HepG2 (cell line): ENCODE results near the gene AVPR2. TPM values are rescaled to one million over a fixed set of nuclear protein-coding genes. Genes with fewer than 3 reads are reported as not detected.

Experiments used
- ATF1 ChIP-seq: IDR thresholded peaks from 2 replicates; pipeline ENCODE4 v1.6.1; 2016; ENCODE audit warnings: mild to moderate bottlenecking, control low read depth
- BATF2 ChIP-seq: sonication (generic); formaldehyde crosslinking; IDR thresholded peaks from 2 replicates; pipeline ENCODE4 v1.8.0; 2022; ENCODE audit warnings: mild to moderate bottlenecking, missing genetic modification reagents, moderate library complexity
- CREB1 ChIP-seq, 2 experiments: fragments of 450-650 bp in 1 of 2; IDR thresholded peaks; 2 replicates each; pipeline ENCODE4 v1.6.1; 2016 to 2017; ENCODE audit warnings: control low read depth in 1 of 2, mild to moderate bottlenecking in 1 of 2, missing compliant biosample characterization in 1 of 2, missing genetic modification characterization in 1 of 2
- FOXK1 ChIP-seq: sonication (generic); formaldehyde crosslinking; IDR thresholded peaks from 2 replicates; pipeline ENCODE4 v1.4.0; 2020; ENCODE audit warnings: low read depth, missing genetic modification reagents, borderline replicate concordance
- HMGXB3 ChIP-seq: sonication (generic); formaldehyde crosslinking; IDR thresholded peaks from 2 replicates; pipeline ENCODE4 v1.4.0; 2020; ENCODE audit warnings: missing genetic modification reagents, borderline replicate concordance
- HOXA9 ChIP-seq: sonication (generic); formaldehyde crosslinking; IDR thresholded peaks from 2 replicates; pipeline ENCODE4 v1.8.1; 2022; ENCODE audit warnings: missing genetic modification reagents, mild to moderate bottlenecking, moderate library complexity, borderline replicate concordance
- KDM4B ChIP-seq: sonication (generic); formaldehyde crosslinking; IDR thresholded peaks from 2 replicates; pipeline ENCODE4 v1.4.0; 2020; ENCODE audit warnings: missing genetic modification reagents
- KLF13 ChIP-seq: sonication (generic); formaldehyde crosslinking; IDR thresholded peaks from 2 replicates; pipeline ENCODE4 v1.4.0; 2020; ENCODE audit warnings: mild to moderate bottlenecking, missing genetic modification reagents
- NBN ChIP-seq: fragments of 450-650 bp; conservative IDR thresholded peaks from 2 replicates; pipeline ENCODE4 v1.6.1; 2017
- NCOR1 ChIP-seq: fragments of 200-600 bp; sonication (generic); IDR thresholded peaks from 2 replicates; pipeline ENCODE4 v1.7.0; 2017; ENCODE audit warnings: antibody characterized with exemption, low read length, borderline replicate concordance
- REPIN1 ChIP-seq: sonication (generic); formaldehyde crosslinking; IDR thresholded peaks from 2 replicates; pipeline ENCODE4 v1.8.0; 2022; ENCODE audit warnings: missing genetic modification reagents, low read depth, mild to moderate bottlenecking, borderline replicate concordance
- SIX1 ChIP-seq: sonication (generic); formaldehyde crosslinking; IDR thresholded peaks from 2 replicates; pipeline ENCODE4 v1.4.0; 2020; ENCODE audit warnings: missing genetic modification reagents, borderline replicate concordance
- THAP9 ChIP-seq: sonication (generic); formaldehyde crosslinking; IDR thresholded peaks from 2 replicates; pipeline ENCODE4; 2020; ENCODE audit warnings: missing genetic modification reagents, mild to moderate bottlenecking, borderline replicate concordance
- ZNF18 ChIP-seq: sonication (generic); formaldehyde crosslinking; IDR thresholded peaks from 2 replicates; pipeline ENCODE4 v1.8.0; 2022; ENCODE audit warnings: mild to moderate bottlenecking, missing genetic modification reagents; ENCODE audit not compliant: insufficient replicate concordance
- ZNF83 ChIP-seq: sonication (generic); formaldehyde crosslinking; IDR thresholded peaks from 2 replicates; pipeline ENCODE4 v1.4.0; 2020; ENCODE audit warnings: missing genetic modification reagents, mild to moderate bottlenecking, borderline replicate concordance
- ZUFSP ChIP-seq: sonication (generic); formaldehyde crosslinking; IDR thresholded peaks from 2 replicates; pipeline ENCODE4 v1.9.0; 2021; ENCODE audit warnings: missing genetic modification reagents, mild to moderate bottlenecking, borderline replicate concordance
- polyA plus RNA-seq, 8 experiments: library from polyadenylated mRNA; depleted of rRNA in 3 of 8; stranded (reverse) in 7 of 8; unstranded in 1 of 8; fragments of >200 nt; fragmentation: Illumina TruSeq in 4 of 8; extraction: Trizol in 4 of 8; gene quantifications; 2 replicates each; pipeline versions ENCODE4 v1.2.1 to v1.2.3, GENCODE V29; 2011 to 2016; ENCODE audit warnings: low read depth in 4 of 8, missing spikeins in 1 of 8, mixed read lengths in 1 of 8; ENCODE audit not compliant: insufficient read depth in 1 of 8
- total RNA-seq, 5 experiments: library from RNA; depleted of rRNA; stranded (reverse); fragments of >200 nt; fragmentation: Illumina TruSeq; extraction: Trizol; gene quantifications; 2 replicates each; pipeline ENCODE4 v1.2.3, GENCODE V29; 2016; ENCODE audit warnings: low read depth in 1 of 5

Gene AVPR2
- total and polyA plus RNA-seq, 2 of the 13 experiments (the other 11 are each of a cell fraction or from before 2014, with no cell fraction given), result not detected

- TF ChIP-seq ZUFSP (CRISPR knock-in tag) (no peak), FOXK1 (no peak), KLF13 (CRISPR knock-in tag) (no peak), REPIN1 (CRISPR knock-in tag) (no peak), KDM4B (no peak), ATF1 (CRISPR knock-in tag) (no peak), ZNF83 (no peak), SIX1 (CRISPR knock-in tag) (no peak), NBN (no peak), CREB1 (IDR thresholded peaks at IDR 0.05) (0 out of 2 replicates have a peak, but pooled peaks have one; percentile 19), CREB1 (CRISPR knock-in tag; IDR thresholded peaks at IDR 0.05) (0 out of 2 replicates have a peak, but pooled peaks have one; percentile 38), THAP9 (CRISPR knock-in tag) (no peak), BATF2 (CRISPR knock-in tag) (no peak), NCOR1 (peak; percentile 17; the same call in 1 of the 2 replicates), ZNF18 (CRISPR knock-in tag) (no peak), HMGXB3 (no peak), HOXA9 (CRISPR knock-in tag) (no peak)
Observed at GRCh38 chrX:153927922-153928760, 23.7 kb downstream of the AVPR2 start (continued).
